NCI-H226 (cell line): ENCODE measurements around the gene UBE3A.
A peak's percentile ranks its signal among the peaks of the same experiment; 100 is the strongest.
"Not testable (repeated sequence)": the region's sequence is repeated elsewhere in the genome, so short reads cannot be mapped to it uniquely, and the experiment has no call there.

ENCODE experiments used
- DNase-seq: peaks from one replicate; pipeline ENCODE4 v3.0.0-alpha.2; 2015

Gene UBE3A

DNA sequence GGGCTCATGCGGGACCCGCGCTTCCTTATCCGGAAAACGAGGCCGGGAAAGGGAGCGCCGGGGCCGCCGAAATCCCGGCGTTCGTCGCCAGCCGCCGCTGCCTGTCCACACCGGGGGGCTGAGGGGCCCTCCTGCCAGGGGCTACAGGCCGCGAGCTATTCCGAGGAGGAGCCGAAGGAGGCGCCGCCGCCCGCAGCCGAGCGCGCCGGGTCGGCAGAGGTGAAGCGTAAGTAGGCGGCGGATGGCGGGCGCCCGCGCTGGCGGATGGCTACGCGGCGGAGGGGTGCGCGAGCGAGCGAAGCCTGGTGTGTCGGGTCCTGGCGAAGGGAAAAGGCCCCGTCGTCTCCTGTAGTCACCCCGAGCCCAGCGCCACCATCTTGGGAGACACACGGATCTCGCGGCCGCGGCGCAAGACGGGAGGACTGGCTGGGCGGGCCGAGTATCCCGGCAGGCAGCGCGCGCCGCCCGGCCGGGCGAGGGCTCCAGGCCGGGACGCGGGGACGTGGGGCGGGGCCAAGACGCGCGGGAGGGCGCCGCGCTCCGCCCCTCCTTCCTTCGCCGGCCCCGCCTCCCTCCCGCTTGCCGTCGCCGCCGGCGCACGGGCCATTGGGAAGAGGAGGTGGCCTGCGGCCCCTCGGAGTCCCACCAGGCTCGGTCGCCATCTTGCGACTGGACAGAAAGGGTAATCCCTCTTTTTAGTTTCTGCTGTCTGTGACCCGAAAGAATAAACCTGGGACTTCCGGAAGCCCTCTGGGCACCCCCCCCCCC lies at the start of gene UBE3A:
TSS of gene UBE3A (minus strand) at position 424 of the 768 bp plus-strand sequence. CDS start 29,917 bp downstream, outside the sequence.
- DNase-seq = peak; percentile 72

GRCh38 chr15:25487226-25487884 lies 48.5 kb upstream of the UBE3A start:
- no peak for DNase-seq

DNA sequence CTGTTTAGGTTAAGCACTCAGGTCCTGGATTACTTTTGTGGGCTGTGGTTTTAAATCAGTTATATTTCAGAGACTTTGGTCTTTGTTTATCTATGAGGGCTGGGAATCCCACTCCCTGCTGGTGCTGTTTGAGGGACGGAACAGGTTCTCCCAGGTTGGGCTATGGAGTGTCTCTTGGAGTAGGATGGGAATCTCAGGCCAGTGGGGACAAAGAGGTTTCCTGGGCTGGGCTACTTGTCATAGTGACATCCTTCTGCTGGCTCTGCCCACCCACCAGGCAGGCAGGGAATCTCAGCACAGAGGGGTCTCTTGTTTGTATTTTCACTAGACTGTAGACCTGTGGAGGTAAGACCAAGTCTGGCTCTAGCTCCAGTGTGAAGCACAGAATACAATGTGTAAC lies 47.2 kb upstream of the UBE3A start:
- no peak for DNase-seq

DNA sequence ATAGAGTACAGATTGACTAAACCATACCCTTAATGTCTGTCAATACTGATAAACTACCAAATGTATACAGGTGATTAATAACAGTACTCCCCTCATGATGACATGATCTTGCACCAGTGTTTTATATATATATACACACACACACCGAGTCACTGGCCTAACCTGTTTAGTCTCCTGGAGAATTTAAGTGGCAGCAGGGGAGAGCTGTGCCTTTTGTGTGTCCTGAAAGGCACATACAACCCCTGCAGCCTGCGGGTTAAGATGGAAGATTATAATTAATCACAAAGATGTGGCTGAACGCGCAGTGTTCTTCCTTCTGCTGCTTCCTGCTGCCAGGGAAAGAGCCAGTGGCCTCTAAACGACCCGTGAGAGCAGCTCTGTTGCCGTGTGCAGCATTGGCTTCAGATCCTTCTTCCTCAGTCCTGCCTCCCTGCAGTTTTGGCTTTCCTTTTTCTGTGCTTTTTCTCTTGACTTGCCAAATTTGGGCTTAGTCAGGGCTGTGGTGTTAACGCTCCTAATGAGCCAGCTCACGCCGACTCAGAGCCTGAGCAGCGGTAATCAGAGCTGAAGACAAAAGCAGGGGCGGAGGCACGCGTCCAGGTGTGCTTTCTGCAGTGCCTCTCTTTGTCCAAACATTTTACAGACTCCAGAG lies 42.5 kb upstream of the UBE3A start:
- no peak for DNase-seq

- no peak for DNase-seq
Measured at GRCh38 chr15:25478313-25478712, 39.5 kb upstream of the UBE3A start.

GRCh38 chr15:25477816-25478215 lies 39.0 kb upstream of the UBE3A start:
- DNase-seq = no peak

DNA sequence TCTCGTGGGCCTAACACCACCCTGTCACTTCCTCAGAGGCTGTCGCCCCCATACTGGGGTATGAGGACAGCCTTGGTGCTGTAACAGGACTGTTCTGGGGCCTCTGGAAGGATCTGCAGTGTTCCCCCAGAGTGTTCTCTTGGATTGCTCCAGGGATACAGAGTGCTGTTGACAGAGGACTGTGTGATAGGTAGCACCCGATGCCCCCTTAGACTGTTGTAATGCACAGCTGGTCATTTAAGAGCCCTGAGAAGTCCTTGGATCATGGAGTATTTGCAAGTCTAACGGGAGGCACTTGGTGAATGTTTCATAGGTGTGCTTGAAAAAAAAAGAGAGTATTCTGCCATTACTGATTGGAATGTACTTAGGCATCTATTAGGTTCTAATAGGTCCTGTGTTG lies 35.4 kb upstream of the UBE3A start:
- DNase-seq = no peak

DNA sequence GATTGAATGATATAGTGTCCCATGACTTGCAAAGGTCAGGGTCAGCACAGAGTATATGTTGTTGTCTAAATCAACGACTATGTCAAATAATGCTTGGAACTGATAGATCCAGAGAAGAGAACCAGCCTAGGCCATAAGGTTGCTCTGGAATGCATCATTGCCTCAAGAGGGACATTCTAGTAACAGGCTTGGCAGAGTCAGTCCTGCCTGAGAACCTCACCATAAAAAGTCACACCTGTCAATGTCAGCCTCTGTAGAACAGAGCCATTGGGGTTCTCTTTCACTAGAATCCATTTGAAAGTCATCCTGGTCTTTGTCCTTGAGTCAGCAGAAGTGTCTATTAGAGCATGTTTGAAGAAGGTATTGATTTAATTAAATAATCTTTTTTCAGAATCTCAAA lies 31.4 kb upstream of the UBE3A start:
- no peak for DNase-seq

- DNase-seq = no peak
Measured at GRCh38 chr15:25469377-25469776, 30.6 kb upstream of the UBE3A start.

- DNase-seq = no peak
Measured at GRCh38 chr15:25468611-25469010, 29.8 kb upstream of the UBE3A start.

DNA sequence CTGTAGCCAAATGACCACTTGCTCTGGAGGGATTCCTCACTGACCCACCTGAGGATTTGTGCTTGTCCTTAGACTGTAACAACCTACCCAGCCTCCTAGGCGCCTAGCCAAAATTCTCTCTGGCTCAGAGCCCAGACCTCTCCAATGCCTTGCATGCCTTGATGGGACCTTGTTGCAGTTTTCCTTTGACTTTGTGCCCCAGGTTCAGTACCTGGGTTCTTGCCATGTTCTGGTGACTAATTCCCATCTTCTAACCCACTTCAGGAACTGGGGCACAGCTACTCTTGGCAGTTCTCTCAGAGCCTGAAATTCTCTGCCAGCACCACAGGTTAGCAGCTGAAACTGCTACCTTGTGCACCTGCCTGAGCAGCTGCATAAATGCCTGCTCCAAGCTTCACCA lies 27.0 kb upstream of the UBE3A start:
- DNase-seq = no peak

DNA sequence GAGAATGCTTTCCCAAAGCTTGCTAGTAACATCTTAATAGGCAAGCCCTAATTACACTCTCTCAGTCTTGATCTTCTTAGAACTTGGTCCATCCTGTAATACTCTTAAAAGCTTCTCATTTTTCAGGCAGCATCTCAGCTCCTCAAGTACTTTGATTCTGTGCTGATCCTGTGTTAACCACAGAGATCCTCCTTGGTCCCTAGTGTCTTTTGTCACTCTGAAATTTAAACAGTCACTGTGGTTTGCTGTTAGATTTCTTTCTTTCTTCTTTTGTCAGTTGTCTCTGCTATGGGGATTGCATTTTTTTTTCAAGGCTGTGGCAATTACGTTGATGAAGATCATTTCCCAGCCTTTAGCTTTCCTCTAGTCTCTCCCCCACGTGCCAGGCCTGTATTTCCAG lies 26.0 kb upstream of the UBE3A start:
- no peak for DNase-seq

- DNase-seq = no peak
Measured at GRCh38 chr15:25464383-25464782, 25.6 kb upstream of the UBE3A start.

DNA sequence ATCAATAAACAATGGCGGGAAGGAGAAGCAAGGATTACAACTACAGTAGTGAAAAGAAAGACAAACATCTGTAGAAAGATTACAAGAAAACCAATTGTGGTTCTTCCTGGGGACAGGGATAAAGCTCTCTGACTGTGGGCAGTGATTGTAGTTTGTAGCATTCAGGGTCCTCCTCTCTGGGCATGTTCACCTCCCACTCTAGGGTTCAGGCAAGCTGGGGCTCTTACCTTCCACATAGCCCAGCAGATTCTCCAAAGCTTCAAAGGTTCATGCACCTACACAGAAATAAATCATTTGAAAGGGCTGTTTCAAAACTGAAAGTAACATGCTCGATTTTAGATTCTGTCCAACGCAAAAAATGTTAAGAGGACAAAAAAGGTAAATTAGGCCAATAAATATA lies 17.4 kb upstream of the UBE3A start:
- no peak for DNase-seq

DNA sequence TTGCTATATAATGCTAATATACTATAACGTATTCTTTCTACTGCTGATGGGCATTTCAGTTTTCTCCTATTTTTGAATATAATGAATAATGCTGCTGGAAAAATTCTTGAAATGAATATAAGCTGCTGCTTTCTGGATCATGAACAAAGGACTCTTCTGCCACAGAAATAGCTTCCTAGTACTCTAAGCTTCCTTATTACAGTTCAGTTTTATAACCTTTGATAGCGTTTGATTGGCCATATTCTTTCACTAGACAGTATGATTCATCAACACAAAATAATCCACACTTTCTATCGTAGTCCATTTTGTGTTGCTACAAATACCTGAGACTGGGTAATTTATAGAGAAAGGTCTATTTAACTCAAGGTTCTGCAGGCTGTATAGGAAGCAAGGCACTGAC lies 16.4 kb upstream of the UBE3A start:
- no peak for DNase-seq

DNA sequence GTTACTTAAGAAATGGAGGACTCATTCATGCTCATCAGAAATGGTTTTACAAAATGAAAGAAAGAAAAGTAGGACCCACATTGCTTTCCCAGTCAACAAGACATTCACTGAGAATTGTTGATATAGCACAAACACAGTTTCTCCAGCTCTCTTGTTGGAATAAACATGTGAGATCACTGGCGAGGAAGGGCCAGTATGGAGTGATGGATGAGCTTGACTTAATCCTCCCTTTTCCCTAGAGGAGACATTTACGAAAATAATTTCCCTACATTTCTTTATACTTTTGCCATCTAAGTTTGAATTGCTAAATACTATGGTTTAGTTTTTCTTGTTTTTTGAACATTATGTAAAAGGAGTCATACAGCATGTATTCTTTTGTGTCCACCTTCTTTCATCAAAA lies 15.9 kb upstream of the UBE3A start:
- DNase-seq = no peak

DNA sequence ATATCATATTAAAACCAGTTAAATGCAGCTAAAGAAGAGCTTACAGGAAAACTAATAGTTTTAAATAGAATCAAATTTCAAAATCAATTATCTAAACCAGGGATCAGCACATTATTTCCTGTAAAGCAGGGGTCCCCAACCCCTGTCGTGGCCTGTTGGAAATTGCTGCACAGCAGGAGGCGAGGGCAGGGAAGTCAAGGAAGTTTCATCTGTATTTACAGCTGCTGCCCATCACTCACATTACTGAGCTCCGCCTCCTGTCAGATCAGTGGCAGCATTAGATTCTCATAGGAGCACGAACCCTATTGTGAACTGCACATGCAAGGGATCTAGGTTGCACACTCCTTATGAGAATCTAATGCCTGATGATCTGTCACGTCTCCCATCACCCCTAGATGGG lies 14.4 kb upstream of the UBE3A start:
- not testable (repeated sequence) for DNase-seq

- DNase-seq = no peak
Measured at GRCh38 chr15:25451501-25451900, 12.7 kb upstream of the UBE3A start.

GRCh38 chr15:25450163-25450562 lies 11.3 kb upstream of the UBE3A start:
- DNase-seq = no peak

DNA sequence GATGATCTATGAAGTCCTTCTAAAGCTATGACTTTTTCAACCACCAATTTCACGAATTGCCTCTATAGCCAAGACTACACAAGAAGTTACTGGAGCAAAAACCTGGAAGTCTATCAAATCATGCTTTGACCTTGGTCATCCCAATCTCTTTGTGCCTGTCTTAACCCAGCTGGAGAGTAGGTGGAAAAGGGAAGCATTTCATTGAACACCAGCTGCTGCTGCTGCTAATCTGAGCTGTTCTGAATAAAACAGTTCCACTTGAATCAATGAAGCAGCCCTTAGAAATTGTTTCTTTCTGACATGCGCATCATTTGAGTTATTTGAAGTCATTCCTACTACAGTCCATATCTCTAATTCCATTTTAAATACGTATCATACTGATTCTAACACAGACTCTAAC lies 7.3 kb upstream of the UBE3A start:
- no peak for DNase-seq

DNA sequence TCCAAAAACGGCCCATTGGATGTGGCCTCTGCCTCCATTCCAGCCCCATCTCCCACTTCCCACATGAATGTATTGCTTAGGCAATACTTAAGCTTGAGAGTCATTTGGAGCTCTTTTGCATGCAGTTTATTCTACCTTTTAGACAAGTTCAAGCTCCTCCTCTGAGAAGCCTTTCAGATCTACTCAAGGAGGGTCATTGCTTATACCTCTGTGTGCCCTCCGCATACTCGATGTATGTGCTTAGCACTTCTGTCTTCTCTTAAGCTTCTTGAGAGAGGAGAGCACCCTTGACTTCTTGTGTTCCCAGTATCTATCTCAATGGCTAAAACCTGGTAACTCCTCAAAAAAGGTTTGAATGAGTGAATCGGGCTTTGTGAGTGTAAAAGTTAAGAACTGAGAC lies 6.6 kb upstream of the UBE3A start:
- no peak for DNase-seq

DNA sequence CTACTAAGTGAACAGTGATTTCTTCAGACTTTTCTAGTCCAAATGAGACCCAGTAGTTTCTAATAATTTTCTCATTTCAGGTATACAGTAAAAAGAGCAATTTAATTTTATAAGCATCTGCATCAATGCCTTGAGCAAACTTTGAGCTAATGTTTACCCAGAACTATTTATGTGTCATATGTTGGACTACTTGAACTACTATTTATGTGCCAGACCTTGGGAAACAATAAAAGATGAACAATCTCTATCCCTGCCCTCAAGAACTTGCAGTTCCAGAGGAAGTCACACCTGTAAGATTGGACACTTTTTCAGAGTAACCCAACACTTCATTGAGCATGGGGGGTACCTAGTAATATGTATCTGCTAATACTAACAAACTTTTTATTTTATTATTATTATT lies 2.3 kb upstream of the UBE3A start:
- DNase-seq = no peak

DNA sequence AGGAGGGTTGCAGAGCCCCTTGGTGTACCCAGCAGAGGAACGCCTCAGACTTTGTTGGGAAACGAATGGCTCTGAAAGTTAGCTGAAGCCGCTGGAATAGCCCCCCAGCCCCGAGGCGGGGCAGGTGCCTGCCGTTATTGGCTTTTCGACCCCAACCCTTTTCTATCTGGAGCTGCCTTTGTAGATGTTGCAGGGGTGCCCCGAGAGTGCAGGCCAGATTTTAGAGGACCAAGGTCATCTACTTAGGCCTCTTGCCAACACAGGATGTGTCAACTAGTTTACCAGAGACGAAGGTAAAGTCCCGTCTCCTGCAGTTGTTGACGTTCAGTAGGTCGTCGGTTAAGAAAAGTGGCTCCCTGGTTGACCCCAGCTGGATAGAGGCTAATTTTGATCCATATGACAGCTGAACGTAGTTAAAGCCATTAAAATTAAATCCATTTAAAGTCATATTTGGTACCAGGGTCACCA lies 579 bp upstream of the UBE3A start:
- no peak for DNase-seq
